Caco-2 (cell line): ENCODE measurements around the gene SLC9A7. TPM values are rescaled to one million over a fixed set of nuclear protein-coding genes. Genes with fewer than 3 reads are reported as not detected.
A peak's percentile ranks its signal among the peaks of the same experiment; 100 is the strongest.

Source experiments
- BruUV-seq: library from RNA; stranded (reverse); fragments of 400-500 nt; replicated peaks from 2 replicates; lab custom pipeline; 2021; lab: Mats Ljungman, UMichigan
- CTCF ChIA-PET: fragments of 300-600 bp; sonication (Branson Sonifier 250); formaldehyde crosslinking; loops from one replicate; lab custom pipeline; 2022; ENCODE audit warnings: antibody characterized with exemption; lab: Charles Lee
- POLR2A ChIA-PET: fragments of 300-600 bp; sonication (Branson Sonifier 250); formaldehyde crosslinking; loops from one replicate; lab custom pipeline; 2022; ENCODE audit warnings: antibody characterized with exemption; lab: Charles Lee
- DNase-seq, 2 experiments: peaks; one replicate each; pipeline versions ENCODE4 v3.0.0 to v3.0.0-alpha.2; 2020 to 2022
- H3K27me3 ChIP-seq: replicated peaks from 2 replicates; pipeline ENCODE4 v1.6.0; 2011; ENCODE audit warnings: low read length; ENCODE audit not compliant: control insufficient read depth, insufficient read depth
- H3K36me3 ChIP-seq: 2 replicates; pipeline ENCODE4 v1.5.1; 2011; ENCODE audit warnings: low read length; ENCODE audit not compliant: control insufficient read depth, insufficient read depth
- H3K4me1 ChIP-seq: fragments of 250-450 bp; sonication (Bioruptor Pico); 2 replicates; pipeline ENCODE4 v1.5.1; 2020; ENCODE audit warnings: mild to moderate bottlenecking
- H3K4me3 ChIP-seq: 2 replicates; pipeline ENCODE4 v1.5.1; 2011; ENCODE audit warnings: low read depth, mild to moderate bottlenecking, control low read depth, low read length
- H3K9me3 ChIP-seq: fragments of 250-450 bp; sonication (Bioruptor Pico); 2 replicates; pipeline ENCODE4 v1.5.1; 2020; ENCODE audit warnings: mild to moderate bottlenecking, moderate library complexity
- H3K27ac Mint-ChIP-seq: one replicate; pipeline ENCODE4 v1.8.0; 2022; ENCODE audit warnings: mixed read lengths; ENCODE audit not compliant: unreplicated experiment
- H3K27me3 Mint-ChIP-seq: one replicate; pipeline ENCODE4 v1.8.0; 2022; ENCODE audit warnings: mixed read lengths; ENCODE audit not compliant: insufficient read depth, unreplicated experiment
- H3K36me3 Mint-ChIP-seq: one replicate; pipeline ENCODE4 v1.8.0; 2022; ENCODE audit warnings: mild to moderate bottlenecking, mixed read lengths; ENCODE audit not compliant: insufficient read depth, unreplicated experiment
- H3K4me1 Mint-ChIP-seq: one replicate; pipeline ENCODE4 v1.8.0; 2022; ENCODE audit warnings: low read depth, mixed read lengths; ENCODE audit not compliant: unreplicated experiment
- H3K4me3 Mint-ChIP-seq: one replicate; pipeline ENCODE4 v1.8.0; 2022; ENCODE audit warnings: mild to moderate bottlenecking, moderate library complexity, mixed read lengths; ENCODE audit not compliant: unreplicated experiment
- H3K9me3 Mint-ChIP-seq: one replicate; pipeline ENCODE4 v1.8.0; 2022; ENCODE audit warnings: mixed read lengths; ENCODE audit not compliant: unreplicated experiment
- CTCF ChIP-seq, 2 experiments: fragments of 200-600 bp in 1 of 2; IDR thresholded peaks; 1 replicate in 1 of 2; 2 replicates in 1 of 2; pipeline versions ENCODE4 v1.5.1 to v1.8.0; 2011 to 2022; ENCODE audit warnings: antibody characterized with exemption in 1 of 2, control low read depth in 1 of 2, inconsistent platforms in 1 of 2, low read depth in 1 of 2, low read length in 1 of 2, mild to moderate bottlenecking in 1 of 2, moderate library complexity in 1 of 2; ENCODE audit not compliant: insufficient read depth in 1 of 2, severe bottlenecking in 1 of 2, unreplicated experiment in 1 of 2
- intact Hi-C: fragments of 100-400 bp; cut with micrococcal nuclease; formaldehyde crosslinking; loops from one replicate; pipeline ENCODE4 v1.10.0; 2022; ENCODE audit not compliant: unreplicated experiment
- total RNA-seq: library from RNA; stranded (reverse); gene quantifications from 2 replicates; pipeline ENCODE4 v1.2.3, GENCODE V29; 2022

Gene SLC9A7
- total RNA-seq, 1 experiment from 2014 or later: 20.1 TPM

DNA sequence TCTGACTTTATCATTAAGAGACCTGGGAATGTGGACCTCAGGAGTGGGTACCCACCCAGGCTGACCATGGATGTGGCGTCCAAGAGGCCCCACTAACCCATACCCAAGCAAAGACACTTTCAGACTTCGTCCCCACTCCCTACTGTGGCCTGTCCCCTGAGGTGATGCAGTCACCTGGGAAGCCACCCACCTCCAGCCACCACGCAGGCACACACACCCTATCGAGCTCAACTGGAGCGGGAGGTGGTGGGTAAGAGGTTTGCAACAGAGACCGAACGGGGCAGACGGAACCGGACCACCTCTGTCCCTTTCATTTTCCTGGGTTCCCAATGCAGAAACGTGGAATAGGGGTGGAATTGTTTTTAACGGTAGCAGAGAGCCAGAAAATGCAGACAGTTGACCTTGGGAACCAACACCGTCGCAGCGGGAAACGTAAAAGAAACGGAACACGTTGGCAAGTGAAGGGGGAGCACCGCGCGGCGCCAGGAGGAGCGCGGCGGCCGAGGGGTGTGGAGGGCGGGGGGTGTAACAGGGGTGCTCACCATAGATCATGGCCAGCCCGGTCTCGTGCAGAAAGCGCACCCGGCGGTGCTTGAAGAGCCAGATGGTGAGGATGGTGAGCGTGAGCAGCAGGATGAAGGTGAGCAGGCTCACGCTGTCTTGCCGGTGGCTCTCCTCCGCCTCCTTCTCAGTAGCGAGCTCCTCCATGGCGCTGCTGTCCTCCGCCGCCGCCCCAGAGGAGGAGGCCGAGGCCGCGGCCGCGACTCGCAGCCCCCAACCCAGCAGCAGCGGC is 559 bp downstream of the SLC9A7 start:
- Histone ChIP-seq H3K4me3 (peak overlapping the region; percentile 83), H3K27me3 (no peaks in the 10 kb centered on the region), H3K4me1 (peaks cover 9% of the 10 kb centered on the region; the same call in 1 of the 2 replicates), H3K9me3 (no peaks in the 10 kb centered on the region), H3K36me3 (no peaks in the 10 kb centered on the region)
- POLR2A ChIA-PET: interaction anchor here (0.6 kb wide), 2 partner anchors 54 to 76 kb away, joined by 3 read pairs; no protein-coding TSS in a partner anchor
- H3K27me3 Mint-ChIP-seq: no peaks in the 10 kb centered on the region
- DNase-seq: no peak
- TF ChIP-seq CTCF (IDR thresholded peaks at IDR 0.05; ENCODE audit: insufficient read depth in 1 of 2, low read depth in 1 of 2, low read length in 1 of 2, severe bottlenecking in 1 of 2, unreplicated experiment in 1 of 2): no peak
- no peaks in the 10 kb centered on the region for H3K9me3 Mint-ChIP-seq
- peak overlapping the region; percentile 85 for H3K4me3 Mint-ChIP-seq
- CTCF ChIA-PET: interaction anchor here (0.6 to 1.5 kb wide), 3 partner anchors 38 to 146 kb away, joined by 3 to 15 read pairs (median 4); no protein-coding TSS in a partner anchor
- H3K4me1 Mint-ChIP-seq: no peaks in the 10 kb centered on the region
- H3K27ac Mint-ChIP-seq: peak overlapping the region; percentile 83
- H3K36me3 Mint-ChIP-seq: peaks cover 10% of the 10 kb centered on the region
- no TSS peak for BruUV-seq
- intact Hi-C loops: loop anchor here (5.0 kb wide), 1 partner anchor 219 kb away; no protein-coding TSS in a partner anchor

- no peak overlapping the region for H3K27ac Mint-ChIP-seq
- peaks cover 9% of the 10 kb centered on the region; the same call in 1 of the 2 replicates for H3K4me1 ChIP-seq
- H3K27me3 ChIP-seq: no peaks in the 10 kb centered on the region
- ChIA-PET POLR2A (no interaction called here), CTCF (interaction anchor here (1.5 kb wide), 1 partner anchor 39 kb away, joined by 15 read pairs; no protein-coding TSS in a partner anchor)
- no peaks in the 10 kb centered on the region for H3K27me3 Mint-ChIP-seq
- no peaks in the 10 kb centered on the region for H3K9me3 Mint-ChIP-seq
- no peaks in the 10 kb centered on the region for H3K4me1 Mint-ChIP-seq
- intact Hi-C loops: loop anchor here (5.0 kb wide), 1 partner anchor 220 kb away; no protein-coding TSS in a partner anchor
- H3K4me3 ChIP-seq: peak overlapping the region; percentile 83
- no peak for TF ChIP-seq CTCF (IDR thresholded peaks at IDR 0.05; ENCODE audit: insufficient read depth in 1 of 2, low read depth in 1 of 2, low read length in 1 of 2, severe bottlenecking in 1 of 2, unreplicated experiment in 1 of 2)
- BruUV-seq: TSS peak; percentile 19
- no peaks in the 10 kb centered on the region for H3K9me3 ChIP-seq
- no peaks in the 10 kb centered on the region for H3K36me3 ChIP-seq
- H3K36me3 Mint-ChIP-seq: peaks cover 10% of the 10 kb centered on the region
- H3K4me3 Mint-ChIP-seq: peak overlapping the region; percentile 85
- no peak for DNase-seq
Measured at GRCh38 chrX:46757593-46757992, 1.3 kb downstream of the SLC9A7 start.

GRCh38 chrX:46757052-46757451 is 1.9 kb downstream of the SLC9A7 start:
- ChIA-PET CTCF (no interaction called here), POLR2A (no interaction called here)
- Mint-ChIP-seq H3K4me3 (peak overlapping the region; percentile 85), H3K36me3 (peaks cover 10% of the 10 kb centered on the region), H3K27me3 (no peaks in the 10 kb centered on the region), H3K27ac (no peak overlapping the region), H3K9me3 (no peaks in the 10 kb centered on the region), H3K4me1 (no peaks in the 10 kb centered on the region)
- no peak for TF ChIP-seq CTCF (IDR thresholded peaks at IDR 0.05; ENCODE audit: insufficient read depth in 1 of 2, low read depth in 1 of 2, low read length in 1 of 2, severe bottlenecking in 1 of 2, unreplicated experiment in 1 of 2)
- no peak overlapping the region for H3K4me3 ChIP-seq
- no TSS peak for BruUV-seq
- H3K9me3 ChIP-seq: no peaks in the 10 kb centered on the region
- H3K27me3 ChIP-seq: no peaks in the 10 kb centered on the region
- DNase-seq: no peak
- peaks cover 9% of the 10 kb centered on the region; the same call in 1 of the 2 replicates for H3K4me1 ChIP-seq
- intact Hi-C loops: loop anchor here (5.0 kb wide), 1 partner anchor 220 kb away; no protein-coding TSS in a partner anchor
- no peaks in the 10 kb centered on the region for H3K36me3 ChIP-seq
